ENCODE measurements around the gene NCKAP5. TPM values are rescaled to one million over a fixed set of nuclear protein-coding genes. Genes with fewer than 3 reads are reported as not detected.

The NCKAP5 gene
- total RNA-seq, 4 donors from 2014 or later: 0.37 to 1.3 (median 0.83) TPM

GRCh38 chr2:133508546-133509165, 59.6 kb downstream of the NCKAP5 start:
- DNase-seq (ENCODE audit: low spot score): no peak
- no peak for ATAC-seq (ENCODE audit: low FRiP score)
- TF ChIP-seq CTCF (IDR thresholded peaks at IDR 0.05): no peak

- DNase-seq (ENCODE audit: low spot score) (no peak), ATAC-seq (ENCODE audit: low FRiP score) (no peak)
- no peak for TF ChIP-seq CTCF (IDR thresholded peaks at IDR 0.05)
These were observed 61.3 kb downstream of the NCKAP5 start for GRCh38 chr2:133506996-133507395.

GRCh38 chr2:133504566-133505505, 63.4 kb downstream of the NCKAP5 start:
- ATAC-seq (ENCODE audit: low FRiP score): no peak

GRCh38 chr2:133503927-133504326, 64.3 kb downstream of the NCKAP5 start:
- DNase-seq (ENCODE audit: low spot score): no peak
- no peak for ATAC-seq (ENCODE audit: low FRiP score)
- TF ChIP-seq CTCF (IDR thresholded peaks at IDR 0.05): no peak

More at GRCh38 chr2:133504566-133505505, 63.4 kb downstream of the NCKAP5 start:
- no peak for TF ChIP-seq CTCF (IDR thresholded peaks at IDR 0.05)
- no peak for DNase-seq (ENCODE audit: low spot score)

GRCh38 chr2:133503323-133503722, 64.9 kb downstream of the NCKAP5 start:
- ATAC-seq (ENCODE audit: low FRiP score) (no peak), DNase-seq (ENCODE audit: low spot score) (no peak)
- TF ChIP-seq CTCF (IDR thresholded peaks at IDR 0.05): no peak

GRCh38 chr2:133502678-133503077, 65.6 kb downstream of the NCKAP5 start:
- TF ChIP-seq CTCF (IDR thresholded peaks at IDR 0.05): no peak
- ATAC-seq (ENCODE audit: low FRiP score): no peak
- DNase-seq (ENCODE audit: low spot score): no peak
